Osteoblast (primary cell): ENCODE measurements around the gene ATP6V1F. TPM values are rescaled to one million over a fixed set of nuclear protein-coding genes. Genes with fewer than 3 reads are reported as not detected.
A peak's percentile ranks its signal among the peaks of the same experiment; 100 is the strongest.

Source experiments
- DNase-seq: peaks from one replicate; pipeline ENCODE4 v3.0.0; 2011; ENCODE audit warnings: low spot score, mixed read lengths; ENCODE audit not compliant: insufficient read length; ENCODE audit errors: missing footprints
- H2AFZ ChIP-seq: 2 replicates; pipeline ENCODE4 v1.6.0; 2011; ENCODE audit warnings: mild to moderate bottlenecking, low read length
- H3K27ac ChIP-seq: 2 replicates; pipeline ENCODE4 v1.5.1; 2011; ENCODE audit warnings: mild to moderate bottlenecking, low read depth, low read length, moderate library complexity
- H3K27me3 ChIP-seq: 2 replicates; pipeline ENCODE4 v1.6.0; 2012; ENCODE audit warnings: mild to moderate bottlenecking, control low read depth, inconsistent platforms, low read length, moderate library complexity; ENCODE audit not compliant: insufficient read depth
- H3K36me3 ChIP-seq: 2 replicates; pipeline ENCODE4 v1.5.1; 2011; ENCODE audit warnings: mild to moderate bottlenecking, low read length, control low read depth, moderate library complexity; ENCODE audit not compliant: insufficient read depth
- H3K4me1 ChIP-seq: 2 replicates; pipeline ENCODE4 v1.5.1; 2011; ENCODE audit warnings: mild to moderate bottlenecking, low read length, control low read depth, moderate library complexity; ENCODE audit not compliant: insufficient read depth
- H3K4me2 ChIP-seq: 2 replicates; pipeline ENCODE4 v1.6.0; 2011; ENCODE audit warnings: mild to moderate bottlenecking, low read length; ENCODE audit not compliant: insufficient read depth
- H3K4me3 ChIP-seq: fragments of 200-600 bp; sonication (generic); 3 replicates; pipeline ENCODE4 v1.5.1; 2012; ENCODE audit warnings: mild to moderate bottlenecking, low read length, inconsistent platforms; ENCODE audit not compliant: insufficient read depth
- H3K79me2 ChIP-seq: 2 replicates; pipeline ENCODE4 v1.6.0; 2012; ENCODE audit warnings: mild to moderate bottlenecking, low read length, control low read depth, inconsistent platforms; ENCODE audit not compliant: insufficient read depth
- H3K9me3 ChIP-seq: 2 replicates; pipeline ENCODE4 v1.5.1; 2011; ENCODE audit warnings: low read depth, low read length, control low read depth
- H4K20me1 ChIP-seq: 2 replicates; pipeline ENCODE4 v1.6.0; 2012; ENCODE audit warnings: mild to moderate bottlenecking, low read length, control low read depth; ENCODE audit not compliant: insufficient read depth
- CTCF ChIP-seq: IDR thresholded peaks from 2 replicates; pipeline ENCODE4 v1.5.1; 2011; ENCODE audit warnings: mild to moderate bottlenecking, low read depth, low read length, moderate library complexity; ENCODE audit errors: extremely low read depth
- total RNA-seq: library from RNA; depleted of rRNA; stranded (reverse); fragments of >200 nt; gene quantifications from 2 replicates; pipeline ENCODE4 v1.2.3, GENCODE V29; 2012

The ATP6V1F gene
- total RNA-seq, 1 donor = 91.9 TPM

GRCh38 chr7:128852537-128853254 lies 10.0 kb upstream of the ATP6V1F start:
- no peaks in the 10 kb centered on the region for H3K4me1 ChIP-seq
- no peak for DNase-seq
- no peaks in the 10 kb centered on the region for H3K79me2 ChIP-seq
- H3K36me3 ChIP-seq = peaks cover 87% of the 10 kb centered on the region
- no peak overlapping the region for H3K4me3 ChIP-seq
- no peak for TF ChIP-seq CTCF
- no peaks in the 10 kb centered on the region for H3K9me3 ChIP-seq
- no peak overlapping the region for H2AFZ ChIP-seq
- H3K4me2 ChIP-seq = no peak overlapping the region
- peaks cover 28% of the 10 kb centered on the region for H4K20me1 ChIP-seq
- no peaks in the 10 kb centered on the region for H3K27me3 ChIP-seq
- no peak overlapping the region for H3K27ac ChIP-seq

GRCh38 chr7:128853799-128854198 lies 8.9 kb upstream of the ATP6V1F start:
- Histone ChIP-seq H3K4me2 (no peak overlapping the region), H3K9me3 (no peaks in the 10 kb centered on the region), H3K4me3 (no peak overlapping the region), H3K79me2 (no peaks in the 10 kb centered on the region), H3K27me3 (no peaks in the 10 kb centered on the region), H3K4me1 (no peaks in the 10 kb centered on the region), H3K27ac (no peak overlapping the region), H3K36me3 (peaks cover 83% of the 10 kb centered on the region), H2AFZ (no peak overlapping the region), H4K20me1 (peaks cover 23% of the 10 kb centered on the region)
- TF ChIP-seq CTCF = no peak
- peak; percentile 81 for DNase-seq

GRCh38 chr7:128854396-128854795 lies 8.3 kb upstream of the ATP6V1F start:
- no peak for DNase-seq
- no peaks in the 10 kb centered on the region for H3K79me2 ChIP-seq
- H3K27me3 ChIP-seq = no peaks in the 10 kb centered on the region
- H3K4me1 ChIP-seq = no peaks in the 10 kb centered on the region
- no peaks in the 10 kb centered on the region for H3K9me3 ChIP-seq
- H3K4me3 ChIP-seq = no peak overlapping the region
- H3K36me3 ChIP-seq = peaks cover 84% of the 10 kb centered on the region
- peaks cover 23% of the 10 kb centered on the region for H4K20me1 ChIP-seq
- no peak overlapping the region for H3K4me2 ChIP-seq
- no peak overlapping the region for H3K27ac ChIP-seq
- H2AFZ ChIP-seq = no peak overlapping the region
- TF ChIP-seq CTCF = no peak

- no peaks in the 10 kb centered on the region for H3K9me3 ChIP-seq
- no peak for TF ChIP-seq CTCF
Measured at GRCh38 chr7:128855559-128855958, 7.1 kb upstream of the ATP6V1F start.

More at GRCh38 chr7:128855559-128855958, 7.1 kb upstream of the ATP6V1F start:
- DNase-seq = no peak
- Histone ChIP-seq H3K27ac (no peak overlapping the region), H3K4me1 (no peaks in the 10 kb centered on the region), H3K36me3 (peaks cover 81% of the 10 kb centered on the region), H3K79me2 (no peaks in the 10 kb centered on the region), H3K4me3 (no peak overlapping the region), H3K4me2 (no peak overlapping the region), H4K20me1 (peaks cover 23% of the 10 kb centered on the region), H2AFZ (no peak overlapping the region), H3K27me3 (no peaks in the 10 kb centered on the region)
